ENCODE measurements around the gene USO1. TPM values are rescaled to one million over a fixed set of nuclear protein-coding genes. Genes with fewer than 3 reads are reported as not detected.

The USO1 gene
- total and polyA plus RNA-seq, 2 of the 13 experiments (the other 11 are each of a cell fraction or from before 2014, with no cell fraction given): 52.2 to 87.7 TPM

DNA sequence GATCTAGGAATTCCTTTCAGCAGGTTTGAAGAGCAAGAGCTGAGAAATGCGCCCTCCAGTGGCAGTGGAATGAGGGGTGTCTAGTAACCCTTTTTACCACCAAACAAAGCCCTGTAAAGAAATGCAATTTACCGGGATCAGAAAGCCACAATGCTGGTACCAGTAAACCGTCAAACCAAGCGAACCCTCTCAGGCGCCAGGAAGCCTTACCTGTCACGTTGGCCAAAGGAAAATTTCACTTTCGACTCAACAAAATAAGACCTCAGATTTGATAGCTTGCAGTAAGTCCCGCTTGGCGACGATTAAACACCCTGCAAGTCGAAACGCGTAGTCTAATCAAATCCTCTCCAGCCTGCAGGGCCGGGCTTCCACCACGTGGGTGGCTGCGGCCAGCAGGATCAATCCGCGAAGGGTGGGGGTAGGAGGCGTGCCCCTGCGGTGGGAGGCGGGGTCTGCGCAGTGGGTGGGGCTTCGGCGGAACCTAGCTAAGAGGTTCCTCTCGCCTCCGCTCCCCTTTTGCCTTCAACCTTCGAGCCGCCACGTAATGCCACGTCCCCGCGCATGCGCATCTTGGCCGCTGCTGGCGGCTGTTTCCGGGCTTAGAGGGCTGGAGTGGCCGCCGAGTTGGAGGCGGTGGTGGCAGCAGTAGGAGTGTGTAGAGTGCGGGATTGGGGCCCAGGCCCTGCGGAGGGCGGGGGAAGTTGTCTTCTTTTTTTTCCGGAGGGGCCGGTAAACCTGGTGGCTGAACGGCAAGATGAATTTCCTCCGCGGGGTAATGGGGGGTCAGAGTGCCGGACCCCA lies at the start of gene USO1 (continued):
- TF ChIP-seq ZNF646 (CRISPR knock-in tag; IDR thresholded peaks at IDR 0.05) (no peak), THAP9 (CRISPR knock-in tag; IDR thresholded peaks at IDR 0.05; ENCODE audit: borderline replicate concordance) (peak; percentile 77; the same call in 1 of the 2 replicates), NFIC (IDR thresholded peaks at IDR 0.05; ENCODE audit: low read length) (0 out of 2 replicates have a peak, but pooled peaks have one; percentile 6), ZNF251 (CRISPR knock-in tag; IDR thresholded peaks at IDR 0.05) (0 out of 2 replicates have a peak, but pooled peaks have one; percentile 22), SMARCC2 (IDR thresholded peaks at IDR 0.05) (no peak), ZNF331 (CRISPR knock-in tag; IDR thresholded peaks at IDR 0.05) (0 out of 2 replicates have a peak, but pooled peaks have one; percentile 67), FUBP1 (CRISPR knock-in tag; IDR thresholded peaks at IDR 0.05; ENCODE audit: borderline replicate concordance) (no peak), SOX13 (IDR thresholded peaks at IDR 0.05) (no peak), SOX13 (CRISPR knock-in tag; conservative IDR thresholded peaks at IDR 0.05 in 1 of 2, IDR thresholded peaks at IDR 0.05 in 1 of 2) (peak in 1 of 2 experiments; percentile 24; a peak in 2 of 4 replicates), SALL2 (CRISPR knock-in tag; IDR thresholded peaks at IDR 0.05) (peak; percentile 71), ZC3H13 (CRISPR knock-in tag; IDR thresholded peaks at IDR 0.05) (no peak), FOXO4 (CRISPR knock-in tag; conservative IDR thresholded peaks at IDR 0.05) (no peak), MEIS2 (CRISPR knock-in tag; IDR thresholded peaks at IDR 0.05) (no peak; the same call in 1 of the 2 replicates), ZNF746 (CRISPR knock-in tag; IDR thresholded peaks at IDR 0.05) (peak; percentile 25; the same call in 1 of the 2 replicates), CBFB (CRISPR knock-in tag; IDR thresholded peaks at IDR 0.05) (peak; percentile 71; the same call in 1 of the 2 replicates), NFYB (CRISPR knock-in tag; IDR thresholded peaks at IDR 0.05) (peak; percentile 72)
